Measurements from ENCODE around the gene LGSN.
"Not testable (repeated sequence)": the region's sequence is repeated elsewhere in the genome, so short reads cannot be mapped to it uniquely, and the experiment has no call there.

Gene LGSN

GRCh38 chr6:63305277-63305676 lies 14.5 kb downstream of the LGSN start:
- no peak for DNase-seq (ENCODE audit: low read depth in 2 of 2)

- no peak for DNase-seq (ENCODE audit: low read depth in 2 of 2)
Measured at GRCh38 chr6:63303476-63303875, 16.3 kb downstream of the LGSN start.

GRCh38 chr6:63299667-63300066 lies 20.1 kb downstream of the LGSN start:
- DNase-seq (ENCODE audit: low read depth in 2 of 2) = no peak

GRCh38 chr6:63295553-63296194 lies 24.1 kb downstream of the LGSN start:
- DNase-seq (ENCODE audit: low read depth in 2 of 2) = no peak

GRCh38 chr6:63290492-63291058 lies 29.2 kb downstream of the LGSN start:
- no peak for DNase-seq (ENCODE audit: low read depth in 2 of 2)

- no peak for DNase-seq (ENCODE audit: low read depth in 2 of 2)
Measured at GRCh38 chr6:63289269-63289872, 30.4 kb downstream of the LGSN start.

GRCh38 chr6:63280639-63281180 lies 39.1 kb downstream of the LGSN start:
- DNase-seq (ENCODE audit: low read depth in 2 of 2) = no peak

GRCh38 chr6:63278916-63279315 lies 40.9 kb downstream of the LGSN start:
- DNase-seq (ENCODE audit: low read depth in 2 of 2) = no peak

GRCh38 chr6:63275953-63276352 lies 43.8 kb downstream of the LGSN start:
- no peak for DNase-seq (ENCODE audit: low read depth in 2 of 2)

GRCh38 chr6:63274795-63275430 lies 44.9 kb downstream of the LGSN start:
- not testable (repeated sequence) for DNase-seq (ENCODE audit: low read depth in 2 of 2)

GRCh38 chr6:63272397-63272796 lies 47.4 kb downstream of the LGSN start:
- DNase-seq (ENCODE audit: low read depth in 2 of 2) = no peak

- DNase-seq (ENCODE audit: low read depth in 2 of 2) = no peak
Measured at GRCh38 chr6:63269470-63269869, 50.3 kb downstream of the LGSN start.

- no peak for DNase-seq (ENCODE audit: low read depth in 2 of 2)
Measured at GRCh38 chr6:63268574-63268973, 51.2 kb downstream of the LGSN start.

- no peak for DNase-seq (ENCODE audit: low read depth in 2 of 2)
Measured at GRCh38 chr6:63267828-63268227, 52.0 kb downstream of the LGSN start.

- DNase-seq (ENCODE audit: low read depth in 2 of 2) = no peak
Measured at GRCh38 chr6:63267046-63267445, 52.7 kb downstream of the LGSN start.

GRCh38 chr6:63263444-63263843 lies 56.3 kb downstream of the LGSN start:
- no peak for DNase-seq (ENCODE audit: low read depth in 2 of 2)

GRCh38 chr6:63261820-63262219 lies 58.0 kb downstream of the LGSN start:
- no peak for DNase-seq (ENCODE audit: low read depth in 2 of 2)

GRCh38 chr6:63259153-63259552 lies 60.6 kb downstream of the LGSN start:
- DNase-seq (ENCODE audit: low read depth in 2 of 2) = no peak

GRCh38 chr6:63249875-63250482 lies 69.8 kb downstream of the LGSN start:
- DNase-seq (ENCODE audit: low read depth in 2 of 2) = no peak

GRCh38 chr6:63246581-63246980 lies 73.2 kb downstream of the LGSN start:
- no peak for DNase-seq (ENCODE audit: low read depth in 2 of 2)

GRCh38 chr6:63245909-63246308 lies 73.9 kb downstream of the LGSN start:
- DNase-seq (ENCODE audit: low read depth in 2 of 2) = no peak

GRCh38 chr6:63245420-63245819 lies 74.4 kb downstream of the LGSN start:
- DNase-seq (ENCODE audit: low read depth in 2 of 2) = no peak
